PFSK-1 (cell line): ENCODE measurements around the gene TNRC6C.

Experiments used
- FOXP2 ChIP-seq: optimal IDR thresholded peaks from 2 replicates; pipeline ENCODE3; 2011; ENCODE audit warnings: borderline replicate concordance, control low read depth, inconsistent platforms; ENCODE audit not compliant: insufficient read depth; ENCODE audit errors: extremely low read length, extremely low read depth
- POLR2AphosphoS5 ChIP-seq: IDR thresholded peaks from 2 replicates; pipeline ENCODE4 v1.6.1; 2012; ENCODE audit warnings: low read depth, mild to moderate bottlenecking, control low read depth, low read length, moderate library complexity
- SIN3A ChIP-seq: IDR thresholded peaks from 2 replicates; pipeline ENCODE4 v1.6.1; 2012; ENCODE audit warnings: mild to moderate bottlenecking, low read length, moderate library complexity, borderline replicate concordance; ENCODE audit not compliant: insufficient read depth
- TAF1 ChIP-seq: IDR thresholded peaks from 2 replicates; pipeline ENCODE4 v1.6.1; 2012; ENCODE audit warnings: low read length, control low read depth, borderline replicate concordance; ENCODE audit not compliant: insufficient read depth
- TF ChIP-seq, protein P1 (sequence below), 2 experiments: IDR thresholded peaks; 2 replicates each; pipeline versions ENCODE4 v1.6.1 to v1.8.0; 2011 to 2012; ENCODE audit warnings: low read depth in 2 of 2, low read length in 2 of 2, control low read depth in 1 of 2, inconsistent platforms in 1 of 2, mild to moderate bottlenecking in 1 of 2, moderate library complexity in 1 of 2; ENCODE audit not compliant: insufficient read depth in 1 of 2

The TNRC6C gene

GRCh38 chr17:77968788-77969187 lies 10.3 kb downstream of the TNRC6C start:
- no peak for TF ChIP-seq SIN3A
- TF ChIP-seq, protein P1, sequence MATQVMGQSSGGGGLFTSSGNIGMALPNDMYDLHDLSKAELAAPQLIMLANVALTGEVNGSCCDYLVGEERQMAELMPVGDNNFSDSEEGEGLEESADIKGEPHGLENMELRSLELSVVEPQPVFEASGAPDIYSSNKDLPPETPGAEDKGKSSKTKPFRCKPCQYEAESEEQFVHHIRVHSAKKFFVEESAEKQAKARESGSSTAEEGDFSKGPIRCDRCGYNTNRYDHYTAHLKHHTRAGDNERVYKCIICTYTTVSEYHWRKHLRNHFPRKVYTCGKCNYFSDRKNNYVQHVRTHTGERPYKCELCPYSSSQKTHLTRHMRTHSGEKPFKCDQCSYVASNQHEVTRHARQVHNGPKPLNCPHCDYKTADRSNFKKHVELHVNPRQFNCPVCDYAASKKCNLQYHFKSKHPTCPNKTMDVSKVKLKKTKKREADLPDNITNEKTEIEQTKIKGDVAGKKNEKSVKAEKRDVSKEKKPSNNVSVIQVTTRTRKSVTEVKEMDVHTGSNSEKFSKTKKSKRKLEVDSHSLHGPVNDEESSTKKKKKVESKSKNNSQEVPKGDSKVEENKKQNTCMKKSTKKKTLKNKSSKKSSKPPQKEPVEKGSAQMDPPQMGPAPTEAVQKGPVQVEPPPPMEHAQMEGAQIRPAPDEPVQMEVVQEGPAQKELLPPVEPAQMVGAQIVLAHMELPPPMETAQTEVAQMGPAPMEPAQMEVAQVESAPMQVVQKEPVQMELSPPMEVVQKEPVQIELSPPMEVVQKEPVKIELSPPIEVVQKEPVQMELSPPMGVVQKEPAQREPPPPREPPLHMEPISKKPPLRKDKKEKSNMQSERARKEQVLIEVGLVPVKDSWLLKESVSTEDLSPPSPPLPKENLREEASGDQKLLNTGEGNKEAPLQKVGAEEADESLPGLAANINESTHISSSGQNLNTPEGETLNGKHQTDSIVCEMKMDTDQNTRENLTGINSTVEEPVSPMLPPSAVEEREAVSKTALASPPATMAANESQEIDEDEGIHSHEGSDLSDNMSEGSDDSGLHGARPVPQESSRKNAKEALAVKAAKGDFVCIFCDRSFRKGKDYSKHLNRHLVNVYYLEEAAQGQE (IDR thresholded peaks at IDR 0.05; ENCODE audit: insufficient read depth in 1 of 2, low read depth in 2 of 2, low read length in 2 of 2), result no peak
- no peak for TF ChIP-seq TAF1
- no peak for TF ChIP-seq POLR2AphosphoS5
- no peak for TF ChIP-seq FOXP2

GRCh38 chr17:77973953-77974352 lies 15.4 kb downstream of the TNRC6C start:
- TF ChIP-seq, protein P1 (IDR thresholded peaks at IDR 0.05; ENCODE audit: insufficient read depth in 1 of 2, low read depth in 2 of 2, low read length in 2 of 2), result no peak
- TF ChIP-seq FOXP2 (no peak), TAF1 (no peak), SIN3A (no peak), POLR2AphosphoS5 (no peak)

- no peak for TF ChIP-seq POLR2AphosphoS5
- TF ChIP-seq SIN3A, result no peak
- no peak for TF ChIP-seq FOXP2
- TF ChIP-seq TAF1, result no peak
- TF ChIP-seq, protein P1 (IDR thresholded peaks at IDR 0.05; ENCODE audit: insufficient read depth in 1 of 2, low read depth in 2 of 2, low read length in 2 of 2), result no peak
These were observed 15.9 kb downstream of the TNRC6C start for GRCh38 chr17:77974396-77974795.

DNA sequence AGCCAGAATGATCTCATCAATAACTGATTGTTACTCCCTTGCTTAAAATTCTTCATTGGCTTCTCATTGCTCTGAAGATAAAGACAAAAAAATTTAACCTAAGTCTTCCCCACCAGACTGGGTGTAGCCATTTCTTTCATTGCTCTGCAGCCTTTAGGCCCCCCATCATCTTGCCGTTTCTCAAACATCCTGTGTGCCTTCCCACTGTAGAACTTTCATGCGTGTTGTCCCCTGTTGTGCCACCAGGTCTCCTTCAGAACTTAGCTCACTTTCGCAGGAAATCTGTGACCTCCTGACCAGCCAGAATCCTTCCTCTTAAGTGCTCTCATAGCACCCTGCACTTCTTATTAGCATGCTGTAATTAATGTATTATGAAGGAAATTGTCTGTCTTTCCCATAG lies 31.8 kb downstream of the TNRC6C start:
- TF ChIP-seq, protein P1 (IDR thresholded peaks at IDR 0.05; ENCODE audit: insufficient read depth in 1 of 2, low read depth in 2 of 2, low read length in 2 of 2), result no peak
- TF ChIP-seq SIN3A (no peak), FOXP2 (no peak), TAF1 (no peak), POLR2AphosphoS5 (no peak)

DNA sequence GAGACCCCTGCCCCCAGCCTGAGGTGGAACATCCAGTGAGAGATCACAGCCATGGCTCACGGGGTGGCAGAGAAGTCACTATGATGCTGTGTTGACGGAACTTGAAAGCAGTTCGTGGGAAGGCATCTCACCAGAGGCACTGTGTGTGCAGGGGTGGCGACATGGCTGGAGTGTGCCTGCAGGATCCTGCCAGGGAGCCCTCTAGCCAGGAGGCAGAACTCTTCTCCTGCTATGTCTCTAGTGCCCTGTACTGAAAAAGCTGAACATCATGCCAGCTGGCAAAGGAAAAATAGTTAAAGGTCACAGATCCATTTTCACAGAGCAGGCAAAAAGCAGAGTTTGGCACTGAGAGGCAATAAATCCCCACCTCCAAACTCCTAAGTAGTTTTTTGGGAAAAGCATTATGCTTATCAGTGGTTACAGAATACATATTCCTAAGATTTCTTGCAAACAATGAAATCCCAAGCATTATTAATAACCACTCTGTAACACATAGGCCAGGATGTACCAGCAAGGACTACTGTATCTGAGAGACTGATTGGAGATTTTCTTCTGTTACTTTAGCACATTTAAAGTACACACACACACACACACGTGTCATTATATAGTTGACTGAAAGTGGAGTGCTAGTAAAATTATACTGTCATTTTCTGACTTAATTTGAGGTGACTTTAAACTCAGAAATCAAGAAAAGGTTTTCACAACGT lies 36.8 kb downstream of the TNRC6C start:
- TF ChIP-seq, protein P1 (IDR thresholded peaks at IDR 0.05; ENCODE audit: insufficient read depth in 1 of 2, low read depth in 2 of 2, low read length in 2 of 2), result no peak
- TF ChIP-seq FOXP2 (no peak), SIN3A (no peak), TAF1 (no peak), POLR2AphosphoS5 (no peak)
